Activated CD4-positive, alpha-beta T cell treated with anti-CD3 and anti-CD28 coated beads for 24 hours (primary cell): ENCODE measurements around the gene CGRRF1.

Experiments used
- DNase-seq, 2 donors: peaks; one replicate each; pipeline ENCODE4 v3.0.0-alpha.2; 2020; ENCODE audit warnings: low read depth in 2 of 2

The CGRRF1 gene

DNA sequence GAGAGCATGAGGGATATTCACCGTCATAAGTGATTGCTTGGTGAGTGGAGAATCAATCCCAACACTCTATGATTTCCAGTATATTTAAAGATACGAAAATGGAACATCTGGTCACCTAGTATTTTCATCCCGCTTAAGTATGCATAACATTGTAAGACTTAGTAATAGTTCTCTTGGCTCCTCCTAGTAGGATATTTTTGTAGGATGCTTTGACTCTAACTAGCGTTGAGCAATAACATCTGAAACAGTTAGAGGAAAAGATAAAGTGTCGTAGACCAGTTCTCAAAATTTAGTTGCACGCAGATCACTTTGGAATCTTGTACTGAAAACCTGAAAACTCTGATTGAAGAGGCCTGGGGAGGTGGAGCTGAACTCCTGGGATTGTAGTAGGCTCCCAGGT is 64.8 kb downstream of the CGRRF1 start:
- DNase-seq = no peak

DNA sequence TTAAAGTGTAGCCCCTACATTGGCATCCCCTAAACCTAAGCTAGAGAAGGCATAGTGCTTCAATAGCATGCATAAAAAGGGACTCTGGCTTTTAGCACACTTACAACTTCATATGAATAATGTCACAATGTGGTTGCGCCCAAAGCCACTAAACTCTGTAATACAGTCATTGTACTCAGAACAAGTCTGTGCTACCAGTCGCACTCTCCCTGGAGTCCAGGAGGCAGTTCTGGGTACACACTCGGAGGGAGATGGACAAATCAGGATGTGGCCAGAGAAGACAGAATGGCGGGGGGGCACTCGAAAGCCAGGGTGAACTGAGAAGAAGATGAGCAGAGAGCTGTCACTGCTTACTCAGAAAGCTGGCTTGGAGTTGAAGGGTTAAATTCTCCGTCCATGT is 67.8 kb downstream of the CGRRF1 start:
- DNase-seq = no peak

DNA sequence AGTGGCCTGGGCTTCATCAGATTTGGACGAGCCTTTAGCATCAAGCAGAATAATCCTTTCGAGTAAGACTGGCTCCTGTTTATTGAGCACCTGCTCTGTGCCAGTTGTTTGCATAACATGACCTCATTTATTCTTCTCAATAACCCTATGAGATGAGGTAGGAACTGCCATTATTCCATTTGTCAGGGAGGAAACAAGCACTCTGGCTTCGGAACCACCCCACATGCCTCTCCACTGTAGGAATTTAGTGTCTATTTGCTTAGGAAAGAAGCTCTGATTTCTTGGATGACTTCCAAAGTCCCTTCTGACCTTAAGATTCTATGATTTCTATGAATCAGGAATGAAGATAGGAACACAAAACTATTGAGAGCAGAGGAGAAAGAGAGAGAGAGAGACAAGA is 68.3 kb downstream of the CGRRF1 start:
- DNase-seq = no peak

DNA sequence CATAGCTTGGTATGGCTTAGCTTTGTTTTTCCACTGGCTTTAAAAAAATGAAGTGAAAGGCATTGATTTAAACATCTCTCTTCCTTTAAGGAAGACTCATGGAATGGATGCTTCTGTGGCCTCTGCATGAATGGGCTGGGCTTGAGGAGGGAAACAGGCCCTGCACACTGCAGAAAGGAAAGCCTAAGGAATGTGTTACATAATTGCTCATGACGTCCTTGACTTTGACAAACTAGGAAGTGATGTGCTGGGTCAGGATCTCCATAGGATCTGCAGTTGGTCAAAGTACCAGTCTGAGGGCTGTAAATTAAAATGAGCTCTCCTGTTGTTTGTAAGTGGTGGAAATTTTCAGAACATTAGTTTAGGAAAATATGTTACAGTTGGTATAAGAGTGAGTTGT is 69.9 kb downstream of the CGRRF1 start:
- DNase-seq = no peak

DNA sequence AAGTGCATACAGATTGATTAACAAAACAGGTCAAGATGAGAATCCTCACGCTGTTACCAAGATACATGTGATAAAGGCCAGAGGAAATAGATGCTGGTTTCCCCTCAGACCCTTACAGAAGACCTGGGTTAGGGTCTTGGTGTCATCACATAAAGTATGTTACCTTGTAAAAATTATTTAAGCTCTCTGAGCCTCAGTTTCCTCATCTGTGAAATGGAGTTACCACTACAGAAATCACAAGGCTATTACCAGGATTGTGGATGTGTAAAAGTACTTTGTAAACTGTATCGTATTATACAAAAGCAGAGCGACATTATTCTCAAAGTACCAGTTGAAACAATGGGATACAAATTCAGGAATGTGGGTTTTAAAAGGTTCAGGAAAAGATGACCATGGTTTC is 71.2 kb downstream of the CGRRF1 start:
- no peak for DNase-seq

DNA sequence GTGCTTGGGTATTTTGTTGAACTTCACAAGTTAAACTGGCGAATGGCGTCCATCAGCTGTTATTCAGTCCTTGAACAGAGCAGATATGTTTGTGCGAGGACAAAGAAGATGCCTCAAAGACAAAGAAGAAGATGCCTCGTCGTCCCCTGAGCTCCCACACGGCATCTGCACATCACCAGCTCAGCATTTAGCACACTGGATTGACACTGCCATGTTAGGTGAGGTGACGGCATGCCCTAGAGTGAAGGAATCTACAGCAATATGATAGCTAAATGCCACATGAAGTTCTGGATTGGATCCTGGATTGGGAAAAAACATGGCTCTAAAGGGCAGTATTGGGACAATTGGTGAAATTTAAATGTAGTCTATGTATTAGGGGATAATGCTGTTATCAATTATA is 72.6 kb downstream of the CGRRF1 start:
- no peak for DNase-seq

DNA sequence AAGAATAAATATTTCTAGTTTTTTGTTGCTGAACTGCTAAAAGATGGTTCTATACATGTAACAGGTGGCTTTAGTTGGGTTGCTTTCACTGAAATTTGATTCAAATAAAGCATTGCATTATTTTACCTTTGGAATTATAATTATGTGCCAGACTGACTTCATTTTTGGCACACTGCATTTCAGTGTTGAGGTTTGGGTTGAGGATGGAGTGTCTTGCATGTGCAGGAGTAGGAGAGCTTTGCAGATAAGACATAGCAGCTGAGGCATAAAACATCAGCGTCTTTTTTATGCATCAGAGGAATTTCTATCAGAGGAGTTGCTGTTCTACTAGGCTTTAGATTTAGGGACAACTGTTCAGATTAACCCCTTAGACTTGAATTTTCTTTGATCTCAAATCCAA is 74.4 kb downstream of the CGRRF1 start:
- DNase-seq = no peak

DNA sequence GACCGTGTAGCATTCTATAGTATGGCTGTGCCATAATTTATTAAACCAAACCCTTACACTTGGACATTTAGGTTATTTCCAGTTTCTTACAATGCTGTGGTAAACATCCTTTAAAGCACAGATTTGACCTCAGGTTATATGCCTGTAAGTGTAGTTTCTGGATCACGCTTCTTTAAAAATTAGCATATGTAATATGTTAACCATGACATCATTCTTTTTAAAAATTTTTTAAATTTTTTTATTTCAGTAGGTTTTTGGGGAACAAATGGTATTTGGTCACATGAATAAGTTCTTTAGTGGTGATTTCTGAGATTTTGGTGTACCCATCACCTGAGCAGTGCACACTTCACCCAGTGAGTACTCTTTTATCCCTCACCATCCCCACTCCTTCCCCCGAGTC is 75.5 kb downstream of the CGRRF1 start:
- no peak for DNase-seq
